ENCODE measurements around the gene TRAF2.
"Not testable (repeated sequence)": the region's sequence is repeated elsewhere in the genome, so short reads cannot be mapped to it uniquely, and the experiment has no call there.

Gene TRAF2

GRCh38 chr9:136875155-136875554 lies 11.2 kb upstream of the TRAF2 start:
- no peaks in the 10 kb centered on the region for H3K36me3 ChIP-seq (ENCODE audit: control insufficient read depth, insufficient read depth, low read length)
- TF ChIP-seq CTCF (IDR thresholded peaks at IDR 0.05; ENCODE audit: insufficient read depth, low read length, poor library complexity, severe bottlenecking): no peak
- no peak for DNase-seq (ENCODE audit: extremely low read depth, insufficient read length)
- H3K4me3 ChIP-seq (replicated peaks; ENCODE audit: low read depth, low read length): no peak overlapping the region
- no peaks in the 10 kb centered on the region for H3K27me3 ChIP-seq (replicated peaks; ENCODE audit: control insufficient read depth, insufficient read depth, low read length)

- Histone ChIP-seq H3K27me3 (replicated peaks; ENCODE audit: control insufficient read depth, insufficient read depth, low read length) (no peaks in the 10 kb centered on the region), H3K4me3 (replicated peaks; ENCODE audit: low read depth, low read length) (no peak overlapping the region), H3K36me3 (ENCODE audit: control insufficient read depth, insufficient read depth, low read length) (no peaks in the 10 kb centered on the region)
- TF ChIP-seq CTCF (IDR thresholded peaks at IDR 0.05; ENCODE audit: insufficient read depth, low read length, poor library complexity, severe bottlenecking): no peak
- DNase-seq (ENCODE audit: extremely low read depth, insufficient read length): no peak
Measured at GRCh38 chr9:136876476-136876875, 9.8 kb upstream of the TRAF2 start.

- Histone ChIP-seq H3K27me3 (replicated peaks; ENCODE audit: control insufficient read depth, insufficient read depth, low read length) (no peaks in the 10 kb centered on the region), H3K4me3 (replicated peaks; ENCODE audit: low read depth, low read length) (no peak overlapping the region), H3K36me3 (ENCODE audit: control insufficient read depth, insufficient read depth, low read length) (peaks cover 3% of the 10 kb centered on the region)
- DNase-seq (ENCODE audit: extremely low read depth, insufficient read length): no peak
- no peak for TF ChIP-seq CTCF (IDR thresholded peaks at IDR 0.05; ENCODE audit: insufficient read depth, low read length, poor library complexity, severe bottlenecking)
Measured at GRCh38 chr9:136880651-136881050, 5.7 kb upstream of the TRAF2 start.

GRCh38 chr9:136881691-136882108 lies 4.6 kb upstream of the TRAF2 start:
- no peak for TF ChIP-seq CTCF (IDR thresholded peaks at IDR 0.05; ENCODE audit: insufficient read depth, low read length, poor library complexity, severe bottlenecking)
- Histone ChIP-seq H3K27me3 (replicated peaks; ENCODE audit: control insufficient read depth, insufficient read depth, low read length) (no peaks in the 10 kb centered on the region), H3K36me3 (ENCODE audit: control insufficient read depth, insufficient read depth, low read length) (peaks cover 3% of the 10 kb centered on the region), H3K4me3 (replicated peaks; ENCODE audit: low read depth, low read length) (peak overlapping the region; percentile 64)
- DNase-seq (ENCODE audit: extremely low read depth, insufficient read length): peak; percentile 66

- TF ChIP-seq CTCF (IDR thresholded peaks at IDR 0.05; ENCODE audit: insufficient read depth, low read length, poor library complexity, severe bottlenecking): no peak
- peak overlapping the region; percentile 64 for H3K4me3 ChIP-seq (replicated peaks; ENCODE audit: low read depth, low read length)
- DNase-seq (ENCODE audit: extremely low read depth, insufficient read length): peak; percentile 76
- H3K27me3 ChIP-seq (replicated peaks; ENCODE audit: control insufficient read depth, insufficient read depth, low read length): no peaks in the 10 kb centered on the region
- H3K36me3 ChIP-seq (ENCODE audit: control insufficient read depth, insufficient read depth, low read length): peaks cover 3% of the 10 kb centered on the region
Measured at GRCh38 chr9:136882109-136882946, 4.0 kb upstream of the TRAF2 start.

- not testable (repeated sequence) for H3K27me3 ChIP-seq (replicated peaks; ENCODE audit: control insufficient read depth, insufficient read depth, low read length); H3K4me3 ChIP-seq (replicated peaks; ENCODE audit: low read depth, low read length); DNase-seq (ENCODE audit: extremely low read depth, insufficient read length); H3K36me3 ChIP-seq (ENCODE audit: control insufficient read depth, insufficient read depth, low read length)
Measured at GRCh38 chr9:136882947-136883283, 3.4 kb upstream of the TRAF2 start.

GRCh38 chr9:136883670-136884069 lies 2.6 kb upstream of the TRAF2 start:
- not testable (repeated sequence) for H3K36me3 ChIP-seq (ENCODE audit: control insufficient read depth, insufficient read depth, low read length); DNase-seq (ENCODE audit: extremely low read depth, insufficient read length); H3K27me3 ChIP-seq (replicated peaks; ENCODE audit: control insufficient read depth, insufficient read depth, low read length); H3K4me3 ChIP-seq (replicated peaks; ENCODE audit: low read depth, low read length)
